Stimulated activated CD8-positive, alpha-beta memory T cell treated with anti-CD3 and anti-CD28 coated beads, Interleukin-4, amount 100 ng/mL, for 1 hour (primary cell): Measurements from ENCODE around the gene TGM5.
A peak's percentile ranks its signal among the peaks of the same experiment; 100 is the strongest.
"Not testable (repeated sequence)": the region's sequence is repeated elsewhere in the genome, so short reads cannot be mapped to it uniquely, and the experiment has no call there.

Experiments
- DNase-seq, 2 donors: peaks; one replicate each; pipeline ENCODE4 v3.0.0-alpha.2; 2020; ENCODE audit warnings: low read depth in 2 of 2, low spot score in 1 of 2

The TGM5 gene

DNA sequence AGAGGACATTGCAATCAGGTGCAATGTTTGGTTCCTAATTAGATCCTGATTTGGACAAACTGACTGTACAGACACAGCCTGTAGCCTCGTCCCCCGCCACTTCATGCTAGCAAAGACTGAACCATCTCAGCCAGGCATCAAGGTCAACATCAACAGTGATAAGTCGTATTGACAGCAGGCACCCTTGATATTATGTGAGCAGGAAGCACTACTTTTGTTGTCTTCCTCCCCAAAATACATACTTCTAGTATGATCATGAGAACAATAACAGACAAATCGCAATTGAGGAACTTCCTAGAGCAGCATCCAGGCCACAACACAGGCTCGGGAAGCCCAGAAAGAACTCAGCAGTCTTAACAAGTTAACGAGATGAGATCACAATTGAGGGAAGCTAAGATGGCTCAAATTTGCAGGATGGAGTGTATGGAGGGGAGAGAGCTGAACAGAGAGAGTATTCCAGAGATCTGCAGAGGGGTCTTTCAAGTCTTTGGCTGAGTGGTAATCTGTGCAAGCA, 20.4 kb downstream of the TGM5 start:
- no peak for DNase-seq

DNA sequence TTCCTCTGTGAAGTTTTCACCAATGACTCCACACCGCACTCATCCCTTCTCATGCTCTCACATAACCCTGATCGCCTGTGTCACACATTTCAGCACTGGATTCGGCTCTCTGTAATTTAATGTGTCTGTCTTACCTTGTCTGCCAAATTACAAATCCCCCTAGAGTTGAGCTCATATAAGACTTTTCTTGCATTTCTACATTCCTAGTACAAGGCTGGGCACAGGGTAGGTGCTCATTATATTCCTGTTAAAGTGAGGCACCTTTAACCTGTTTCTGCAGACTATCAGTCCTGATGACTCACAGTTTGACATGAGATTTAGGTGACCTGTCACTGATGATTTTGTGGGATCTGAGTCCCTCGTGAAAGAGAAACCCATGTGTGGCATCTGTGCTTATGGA, 22.6 kb downstream of the TGM5 start:
- DNase-seq: no peak

DNA sequence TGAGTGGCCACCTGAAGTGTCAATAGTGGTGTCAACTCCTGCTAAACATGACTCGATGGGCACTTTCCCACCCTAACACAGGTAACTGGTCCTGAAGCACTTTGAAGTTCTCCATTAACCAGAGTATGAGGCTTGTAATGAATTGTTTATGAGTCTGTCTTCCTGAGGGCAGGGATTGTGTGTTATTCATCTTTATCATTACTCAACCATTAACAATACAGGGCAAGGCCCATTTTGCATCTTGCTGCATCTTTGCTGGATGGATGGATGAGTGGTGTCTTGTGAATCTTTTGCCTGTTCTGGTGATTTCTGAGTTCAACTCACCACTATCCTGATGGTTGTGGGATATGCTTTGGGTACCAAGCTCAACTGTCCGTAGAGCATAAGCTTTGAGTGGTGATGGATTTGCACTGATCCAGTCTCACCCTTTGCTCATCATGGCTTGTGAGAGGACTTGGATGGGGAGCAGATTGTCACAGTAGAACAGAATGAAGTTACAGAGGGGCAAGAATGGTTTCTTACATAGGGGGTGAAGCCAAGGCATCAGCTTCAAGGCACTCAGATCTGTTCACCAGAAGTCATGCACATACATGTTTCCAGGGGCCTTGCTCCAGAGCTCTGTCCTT, 23.6 kb downstream of the TGM5 start:
- DNase-seq: no peak

DNA sequence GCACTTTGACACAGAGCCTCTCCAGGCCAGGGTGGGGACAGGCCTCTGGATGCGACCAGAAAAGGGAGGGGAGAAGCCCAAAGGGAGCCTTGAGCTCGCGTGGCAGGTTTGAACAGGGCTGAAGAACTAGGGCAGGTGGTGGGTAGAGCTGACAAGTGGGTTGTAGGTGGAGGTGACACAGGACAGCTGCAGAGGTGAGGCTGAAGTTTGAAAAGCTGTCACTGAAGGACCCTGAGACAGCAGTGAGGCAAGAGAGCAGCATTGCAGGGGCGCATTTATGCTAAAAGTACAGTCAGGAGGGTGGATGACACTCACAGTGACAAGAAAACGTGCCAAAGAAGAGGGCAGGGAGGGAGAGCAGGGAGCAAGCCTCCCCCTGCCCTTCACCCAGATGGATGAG, 24.1 kb downstream of the TGM5 start:
- no peak for DNase-seq

DNA sequence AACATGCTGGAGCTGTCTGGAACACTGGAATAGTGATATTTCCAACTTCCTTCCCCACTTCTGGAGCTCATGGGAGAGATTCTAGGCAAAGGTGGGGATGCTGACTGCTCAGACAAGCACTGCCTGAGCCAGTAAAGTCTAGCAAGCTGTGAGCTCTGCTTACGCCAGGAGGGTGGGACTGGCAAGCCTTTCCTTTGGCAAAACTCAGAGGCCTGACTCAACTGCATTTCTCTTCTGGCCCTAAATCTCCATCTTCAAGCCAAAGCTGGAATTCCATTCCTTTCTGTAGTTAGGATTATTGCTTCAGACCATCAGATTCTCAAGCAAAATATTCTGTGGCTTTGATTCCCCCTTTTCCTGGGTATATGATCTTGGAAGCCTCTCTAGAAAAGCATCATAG, 25.6 kb downstream of the TGM5 start:
- no peak for DNase-seq

DNA sequence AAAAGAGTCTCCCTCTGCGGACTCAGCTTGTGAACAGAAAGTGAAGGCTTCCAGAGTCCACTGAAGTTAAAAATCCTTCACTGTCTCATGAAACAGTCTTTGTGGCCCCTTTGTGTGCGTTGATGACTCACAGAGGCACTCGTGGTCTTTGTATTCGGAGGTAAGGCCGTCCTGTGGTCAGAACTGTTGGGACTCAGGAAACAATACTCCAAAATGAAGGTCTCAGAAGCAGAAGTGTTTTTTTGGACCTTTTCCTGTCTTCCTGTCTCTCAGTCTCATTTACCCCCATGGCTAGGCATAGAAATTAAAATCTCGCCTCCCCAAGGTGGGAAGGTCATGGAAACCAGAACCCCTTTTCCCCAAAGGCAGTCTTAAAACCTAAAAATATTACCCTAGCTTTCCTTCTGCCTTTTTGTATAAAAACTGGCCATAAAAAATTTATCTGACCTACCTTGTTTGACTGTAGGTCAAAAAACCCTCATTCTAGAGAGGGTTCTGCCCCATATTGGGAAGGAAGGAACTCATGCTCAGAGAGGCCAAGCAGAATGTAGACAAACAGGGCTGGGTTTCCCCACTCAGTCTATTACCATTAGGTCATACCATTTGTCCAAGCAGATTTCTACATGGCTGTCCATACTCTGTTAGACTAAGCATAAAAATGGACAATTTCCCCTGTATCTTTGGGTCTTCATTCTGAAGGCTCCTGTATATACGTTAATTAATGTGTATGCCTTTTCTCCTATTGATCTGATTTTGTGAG, 26.8 kb downstream of the TGM5 start:
- no peak for DNase-seq

DNA sequence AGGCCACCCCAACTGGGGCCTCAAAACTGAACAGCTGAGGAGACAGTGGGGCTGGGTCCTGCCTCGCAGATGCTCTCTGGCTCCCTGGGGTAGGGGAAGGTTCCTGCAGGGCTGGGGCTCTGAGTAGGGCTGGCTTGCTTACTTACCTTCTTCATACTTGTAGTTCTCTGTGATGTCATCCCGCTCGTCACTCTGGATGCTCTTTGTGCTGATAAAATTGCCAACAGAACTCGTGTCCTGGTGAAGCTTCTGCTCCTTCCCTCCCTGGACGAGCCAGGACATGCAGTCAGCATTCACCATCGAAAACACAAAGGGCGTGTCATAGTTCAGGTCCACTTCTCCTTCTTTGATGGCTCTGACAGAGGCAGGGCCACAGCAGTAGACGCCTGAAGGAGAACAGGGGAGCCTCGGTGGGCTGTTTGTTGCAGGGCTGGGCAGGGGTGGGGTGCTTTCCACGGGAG, 28.0 kb downstream of the TGM5 start:
- no peak for DNase-seq

DNA sequence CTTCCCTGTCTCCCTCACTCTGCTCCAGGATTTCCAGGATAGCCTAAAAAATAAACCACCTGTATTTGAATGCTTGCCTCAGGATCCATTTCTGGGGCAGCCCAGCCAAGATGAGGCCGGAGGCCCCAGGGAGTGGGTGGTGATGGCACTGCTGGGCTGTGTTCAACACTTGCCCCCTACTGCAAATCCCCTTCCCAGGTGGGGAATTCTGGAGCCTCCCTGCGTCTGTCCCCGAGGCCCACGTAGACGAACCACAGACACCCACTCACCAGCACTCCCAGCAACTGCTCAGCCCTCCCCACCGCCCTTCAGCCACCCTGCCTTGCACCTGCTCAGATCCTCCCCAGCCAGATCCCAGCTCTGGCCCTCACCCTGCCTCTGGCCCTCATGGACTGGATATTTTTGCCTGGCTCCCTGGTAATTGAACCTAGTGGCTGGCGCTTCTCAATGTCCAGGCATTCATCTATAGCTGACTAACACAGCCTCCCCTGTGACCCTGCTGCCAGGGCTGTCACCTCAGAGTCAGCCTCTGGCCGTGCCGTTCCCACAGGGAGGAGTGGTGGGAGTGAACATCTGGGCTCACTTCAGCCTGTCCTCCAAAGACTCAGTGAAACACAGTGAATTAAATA, 28.8 kb downstream of the TGM5 start:
- no peak for DNase-seq

DNA sequence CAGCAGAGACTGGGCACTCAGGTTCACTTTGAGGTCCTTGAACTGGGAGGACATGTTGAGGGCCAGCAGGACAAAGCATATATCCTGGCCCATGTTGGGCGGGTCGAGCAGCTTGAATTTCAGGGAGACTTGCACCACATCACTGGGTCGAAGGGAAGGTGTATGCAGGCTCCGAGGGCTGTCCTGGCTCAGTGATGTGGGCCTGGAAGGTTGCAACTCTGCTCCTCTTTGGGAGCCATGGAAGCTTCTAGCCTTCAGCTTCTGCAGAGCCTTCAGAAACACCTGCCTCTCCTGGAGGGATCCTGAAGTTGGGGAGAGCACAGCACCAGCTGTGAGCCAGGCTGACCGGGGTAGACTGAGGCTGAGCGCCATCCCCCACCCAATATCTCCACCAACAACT, 31.2 kb downstream of the TGM5 start:
- DNase-seq: no peak

DNA sequence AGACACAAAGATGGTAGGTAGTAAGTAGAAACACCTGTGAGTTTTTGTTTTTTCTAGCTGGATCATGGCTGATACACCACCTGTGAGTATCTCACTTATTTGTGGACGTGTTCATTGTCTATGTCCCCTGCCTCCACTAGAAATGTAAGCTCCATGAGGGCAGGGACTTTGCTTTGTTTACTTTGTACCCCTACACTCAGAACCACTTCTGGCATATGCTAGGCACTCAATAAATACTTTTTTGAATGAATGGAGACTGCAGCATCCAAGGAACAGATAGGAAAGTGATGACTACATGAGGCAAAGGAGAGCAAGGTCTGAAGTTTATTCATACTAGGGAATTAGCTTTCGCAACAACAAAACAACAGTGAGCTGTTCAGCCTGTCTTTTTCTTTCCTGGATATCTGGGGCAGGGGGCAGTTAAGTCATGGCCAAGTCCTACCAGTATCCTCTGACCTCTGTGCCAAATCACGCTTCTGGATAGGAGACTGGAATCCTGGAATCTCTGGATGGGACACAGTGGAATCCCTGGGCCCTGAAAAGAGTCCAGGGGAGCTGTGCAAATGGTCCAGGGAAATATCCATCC, 34.3 kb downstream of the TGM5 start:
- DNase-seq: no peak

DNA sequence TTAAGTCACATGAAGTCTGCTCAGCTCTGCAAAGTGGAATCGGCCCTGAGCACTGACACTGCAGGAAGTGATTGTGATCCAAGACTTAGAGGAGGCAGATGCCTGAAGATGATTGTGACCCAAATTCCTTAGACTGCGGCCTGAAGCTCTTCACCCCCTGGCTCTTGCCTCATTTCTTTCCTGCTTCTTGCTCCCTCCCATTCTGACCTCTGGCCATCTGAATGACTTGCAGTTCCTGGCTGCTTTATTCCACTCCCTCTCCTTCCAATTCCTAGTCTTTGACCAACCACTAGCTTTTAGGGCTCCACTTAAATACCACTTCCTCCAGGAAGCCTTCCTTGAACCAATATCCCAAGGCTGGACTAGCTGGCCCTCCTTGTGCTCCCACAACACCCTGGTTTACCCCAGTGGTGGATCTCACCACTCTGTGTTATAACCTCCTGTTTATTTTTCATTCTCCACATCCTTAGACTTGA, 36.0 kb downstream of the TGM5 start:
- no peak for DNase-seq

DNA sequence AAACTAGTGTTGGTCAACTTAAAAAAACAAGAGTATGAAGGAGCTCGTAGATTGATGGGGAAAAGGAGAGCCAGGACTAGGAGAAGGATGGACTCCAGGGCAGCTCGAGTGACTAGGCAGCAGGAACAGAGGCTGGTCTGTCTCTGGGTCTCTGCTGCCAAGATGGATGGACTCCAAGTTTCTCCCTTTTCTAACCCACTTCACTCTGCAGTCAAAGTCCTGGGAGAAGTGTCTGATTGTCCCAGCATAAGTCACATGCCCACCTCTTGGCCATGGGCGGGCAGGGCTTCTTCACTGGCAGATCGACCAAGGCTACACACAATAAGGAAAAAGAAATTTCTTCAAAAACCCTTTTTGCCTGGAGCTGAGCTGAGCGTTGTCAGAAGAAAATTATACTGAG, 36.8 kb downstream of the TGM5 start:
- DNase-seq: no peak

DNA sequence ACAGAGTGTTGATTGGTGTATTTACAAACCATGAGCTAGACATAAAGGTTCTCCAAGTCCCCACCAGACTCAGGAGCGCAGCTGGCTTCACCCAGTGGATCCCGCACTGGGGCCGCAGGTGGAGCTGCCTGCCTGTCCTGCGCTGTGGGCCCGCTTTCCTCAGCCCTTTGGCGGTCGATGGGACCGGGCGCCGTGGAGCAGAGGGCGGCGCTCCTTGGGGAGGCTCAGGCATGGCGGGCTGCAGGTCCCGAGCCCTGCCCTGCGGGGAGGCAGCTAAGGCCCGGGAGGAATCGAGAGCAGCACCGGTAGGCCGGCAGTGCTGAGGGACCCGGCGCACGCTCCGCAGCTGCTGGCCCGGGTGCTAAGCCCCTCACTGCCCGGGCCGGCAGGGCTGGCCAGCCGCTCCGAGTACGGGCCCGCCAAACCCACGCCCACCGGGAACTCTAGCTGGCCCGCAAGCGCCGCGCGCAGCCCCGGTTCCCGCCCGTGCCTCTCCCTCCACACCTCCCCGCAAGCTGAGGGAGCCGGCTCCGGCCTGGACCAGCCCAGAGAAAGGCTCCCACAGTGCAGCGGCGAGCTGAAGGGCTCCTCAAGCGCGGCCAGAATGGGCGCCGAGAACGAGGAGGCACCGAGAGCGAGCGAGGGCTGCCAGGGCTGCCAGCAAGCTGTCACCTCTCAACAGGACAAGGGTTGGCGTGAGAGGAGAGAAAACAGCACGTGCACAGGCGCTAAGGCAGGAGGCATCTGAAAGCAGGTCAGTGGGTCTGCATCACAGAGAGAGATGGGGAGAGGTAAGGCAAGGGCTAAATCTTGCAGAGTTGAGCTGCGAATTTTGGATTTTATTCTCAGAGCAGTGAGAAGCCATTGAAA, 40.1 kb downstream of the TGM5 start:
- no peak for DNase-seq

DNA sequence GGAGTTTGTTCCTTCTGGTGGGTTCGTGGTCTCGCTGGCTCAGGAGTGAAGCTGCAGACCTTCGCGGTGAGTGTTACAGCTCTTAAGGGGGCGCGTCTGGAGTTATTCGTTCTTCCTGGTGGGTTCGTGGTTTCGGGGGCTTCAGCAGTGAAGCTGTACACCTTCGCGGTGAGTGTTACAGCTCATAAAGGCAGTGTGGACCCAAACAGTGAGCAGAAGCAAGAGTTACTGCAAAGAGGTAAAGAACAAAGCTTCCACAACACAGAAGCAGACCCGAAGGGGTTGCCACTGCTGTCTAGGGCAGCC, 40.8 kb downstream of the TGM5 start:
- DNase-seq: not testable (repeated sequence)

DNA sequence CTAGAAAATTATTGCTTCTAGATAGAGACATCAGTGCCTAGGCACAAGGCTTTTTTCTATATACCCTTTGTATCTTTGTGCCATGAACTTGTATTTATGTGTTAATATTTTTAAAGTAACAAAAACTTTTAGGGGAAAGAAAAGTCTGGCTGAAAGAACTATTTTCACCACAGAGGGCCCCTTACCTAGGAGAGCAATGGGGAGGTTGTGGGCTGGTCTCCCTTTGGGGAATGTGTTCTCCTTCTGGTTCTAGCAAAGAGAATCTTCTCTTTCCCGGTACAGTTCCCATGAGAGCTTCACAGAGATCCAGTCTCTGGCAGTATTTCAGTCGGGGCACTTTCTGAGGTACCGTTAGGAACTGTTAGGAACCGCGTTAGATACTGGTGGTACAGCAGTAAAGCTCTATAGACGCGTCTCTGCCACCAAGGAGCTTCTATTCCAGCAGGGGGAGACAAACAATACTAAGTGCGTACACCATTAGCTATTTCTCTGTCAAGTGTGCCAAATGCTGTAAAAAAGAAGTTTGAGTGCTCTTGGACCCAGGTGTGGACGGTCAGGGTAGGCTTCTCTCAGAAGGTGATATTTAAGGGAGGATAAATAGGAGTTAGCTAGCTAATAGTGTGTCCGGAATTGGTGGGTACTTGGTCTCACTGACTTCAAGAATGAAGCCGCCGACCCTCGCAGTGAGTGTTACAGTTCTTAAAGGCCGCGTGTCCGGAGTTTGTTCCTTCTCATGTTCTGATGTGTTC, 41.4 kb downstream of the TGM5 start:
- DNase-seq: peak in 1 of 2 donors; percentile 14

DNA sequence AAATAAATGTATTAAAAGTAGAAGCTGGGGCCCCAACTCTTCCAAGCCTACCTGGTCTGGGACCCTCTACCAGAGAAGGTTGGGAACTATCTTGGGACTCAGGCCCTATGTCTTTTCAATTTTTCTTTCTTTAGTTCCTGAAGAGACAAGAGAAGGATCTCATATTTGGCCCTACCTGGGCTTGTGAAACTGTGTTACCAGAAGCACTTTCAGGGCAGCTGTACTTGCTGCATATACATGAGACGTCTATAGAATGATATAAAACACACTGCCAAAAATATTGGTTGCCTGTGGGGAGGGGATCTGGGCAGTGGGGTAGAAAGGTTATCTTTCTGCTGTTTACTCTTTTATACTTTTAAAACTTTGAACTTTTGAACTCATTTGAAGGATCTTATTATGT, 45.3 kb downstream of the TGM5 start:
- DNase-seq: no peak

DNA sequence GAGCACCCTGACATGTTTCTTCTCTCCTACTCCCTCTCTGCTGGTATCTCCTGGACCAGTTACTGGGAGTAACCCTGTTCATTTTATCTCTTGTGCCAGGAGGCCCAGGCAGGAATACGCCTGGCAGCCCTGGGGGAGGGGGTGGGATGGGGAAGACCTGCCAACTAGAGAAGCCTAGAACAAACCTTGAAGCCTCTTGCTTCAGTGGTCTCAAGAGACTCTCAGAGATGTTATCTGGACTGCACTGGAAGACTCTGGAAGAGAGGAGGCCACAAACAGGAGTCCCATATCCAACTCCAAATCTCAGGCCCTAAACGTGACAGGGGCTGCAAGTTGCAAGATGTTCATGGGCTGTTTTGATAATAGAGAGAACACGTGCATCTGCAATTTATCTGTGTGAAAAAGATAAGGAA, 45.7 kb downstream of the TGM5 start, which contains the start of gene EPB42:
Gene EPB42, minus strand, starts transcription at position 28 of the 413 bp plus-strand sequence. CDS start 193 bp downstream, outside the sequence.
- no peak for DNase-seq

DNA sequence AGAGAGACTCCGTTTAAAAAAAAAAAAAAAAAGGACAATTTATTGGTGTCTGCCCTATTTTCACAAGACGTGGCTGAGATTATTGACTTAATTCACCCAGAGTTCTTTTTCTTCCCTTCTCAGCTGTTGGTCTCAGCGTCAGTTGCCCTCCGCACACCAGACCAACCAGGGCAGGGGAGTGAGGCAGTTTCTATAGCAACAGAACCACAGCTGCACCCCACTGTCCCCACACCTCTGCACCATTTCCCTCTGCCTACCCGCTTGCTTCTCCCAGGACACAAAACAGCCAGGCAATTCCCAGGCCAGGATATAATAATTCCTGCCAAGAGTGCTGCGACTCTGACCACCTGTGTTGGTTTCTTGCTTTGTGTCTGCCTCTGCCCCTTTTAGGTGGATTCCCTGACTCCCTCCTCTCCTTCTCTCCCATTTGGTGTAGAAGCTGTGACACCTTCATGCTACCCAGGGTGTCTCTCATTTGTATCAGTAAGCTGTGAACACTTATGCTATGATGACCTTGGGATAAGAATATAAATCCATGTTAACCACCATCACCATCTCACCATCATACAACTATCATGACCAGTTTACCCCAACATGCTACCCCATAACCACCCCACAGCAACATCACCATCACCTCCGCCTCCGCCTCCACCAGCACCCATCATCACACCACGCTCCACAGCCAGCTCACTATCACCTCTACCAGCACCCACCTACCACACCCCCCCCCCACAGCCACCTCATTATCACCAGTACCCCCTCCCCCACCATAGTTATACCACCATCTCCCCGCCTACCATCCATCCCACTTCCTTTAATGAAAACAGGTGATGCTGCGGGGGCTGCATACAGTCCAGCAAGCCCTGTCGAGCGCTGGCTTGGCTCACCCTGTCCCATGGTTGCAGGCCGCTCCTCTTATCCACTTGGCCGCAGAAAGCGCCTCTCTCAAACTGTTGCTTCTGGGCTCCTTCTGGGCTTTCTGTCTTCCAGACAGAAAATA, 46.5 kb downstream of the TGM5 start:
- DNase-seq: no peak
